ENCODE results near the gene POU2AF1.

DNA sequence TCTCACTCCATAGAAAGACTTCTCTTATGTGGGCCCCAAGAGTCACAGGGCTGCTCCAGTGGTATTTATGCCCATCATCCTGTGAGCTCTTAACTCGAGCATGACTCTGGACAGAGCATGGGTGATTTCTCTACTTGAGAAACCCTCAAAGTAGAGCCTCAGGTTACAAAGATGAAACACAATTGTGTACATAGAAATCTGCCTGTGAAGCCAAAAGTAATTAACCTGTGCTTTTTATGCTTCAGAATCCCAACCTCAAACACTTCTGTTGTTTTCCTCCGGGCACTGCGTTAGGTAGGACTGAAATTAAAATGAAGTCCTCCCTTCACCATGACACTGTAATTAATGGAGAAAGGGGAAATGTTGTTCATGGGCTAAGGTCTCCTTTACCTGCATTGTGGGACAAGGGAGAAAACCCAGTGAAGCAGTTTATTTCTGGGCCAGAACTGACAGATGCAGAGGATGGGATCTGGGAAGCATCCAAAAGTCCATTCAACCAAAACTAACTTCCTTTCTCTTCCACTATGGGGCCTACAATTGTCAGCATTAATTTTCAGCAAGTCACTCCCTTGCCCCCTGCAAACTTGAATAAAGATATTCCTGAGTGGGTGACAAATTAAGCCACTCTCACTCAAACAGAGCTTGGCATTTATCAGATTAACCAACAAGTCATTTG is 24.1 kb upstream of the POU2AF1 start:
- TF ChIP-seq, protein P1, sequence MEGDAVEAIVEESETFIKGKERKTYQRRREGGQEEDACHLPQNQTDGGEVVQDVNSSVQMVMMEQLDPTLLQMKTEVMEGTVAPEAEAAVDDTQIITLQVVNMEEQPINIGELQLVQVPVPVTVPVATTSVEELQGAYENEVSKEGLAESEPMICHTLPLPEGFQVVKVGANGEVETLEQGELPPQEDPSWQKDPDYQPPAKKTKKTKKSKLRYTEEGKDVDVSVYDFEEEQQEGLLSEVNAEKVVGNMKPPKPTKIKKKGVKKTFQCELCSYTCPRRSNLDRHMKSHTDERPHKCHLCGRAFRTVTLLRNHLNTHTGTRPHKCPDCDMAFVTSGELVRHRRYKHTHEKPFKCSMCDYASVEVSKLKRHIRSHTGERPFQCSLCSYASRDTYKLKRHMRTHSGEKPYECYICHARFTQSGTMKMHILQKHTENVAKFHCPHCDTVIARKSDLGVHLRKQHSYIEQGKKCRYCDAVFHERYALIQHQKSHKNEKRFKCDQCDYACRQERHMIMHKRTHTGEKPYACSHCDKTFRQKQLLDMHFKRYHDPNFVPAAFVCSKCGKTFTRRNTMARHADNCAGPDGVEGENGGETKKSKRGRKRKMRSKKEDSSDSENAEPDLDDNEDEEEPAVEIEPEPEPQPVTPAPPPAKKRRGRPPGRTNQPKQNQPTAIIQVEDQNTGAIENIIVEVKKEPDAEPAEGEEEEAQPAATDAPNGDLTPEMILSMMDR (IDR thresholded peaks at IDR 0.05) = no peak
- TF ChIP-seq POLR2A (IDR thresholded peaks at IDR 0.05) = no peak
